ENCODE data around the gene DZIP1. TPM values are rescaled to one million over a fixed set of nuclear protein-coding genes. Genes with fewer than 3 reads are reported as not detected.

DZIP1 gene
- total RNA-seq, 1 donor from 2014 or later, result 4.7 TPM

Other genes starting within 250 kb of the DZIP1 start
- gene CLDN10, start 92.0 kb downstream of the DZIP1 start, total RNA-seq, result 0.35 TPM
- gene DNAJC3, start 32.4 kb upstream of the DZIP1 start, total RNA-seq, result 30.0 TPM